H9 (cell line): ENCODE measurements around the gene SMAD7. TPM values are rescaled to one million over a fixed set of nuclear protein-coding genes. Genes with fewer than 3 reads are reported as not detected.
A peak's percentile ranks its signal among the peaks of the same experiment; 100 is the strongest.

Source experiments
- DNase-seq: peaks from one replicate; pipeline ENCODE4 v3.0.0-alpha.2; 2017
- H2AFZ ChIP-seq: one replicate; pipeline ENCODE4 v1.6.1; 2013; ENCODE audit warnings: mild to moderate bottlenecking, low read length, control low read depth, moderate library complexity
- H2AK5ac ChIP-seq: 2 replicates; pipeline ENCODE4 v1.6.1; 2013; ENCODE audit warnings: low read length, control low read depth, mixed read lengths; ENCODE audit not compliant: insufficient read length
- H2BK120ac ChIP-seq: one replicate; pipeline ENCODE4 v1.6.1; 2013; ENCODE audit warnings: low read depth, mild to moderate bottlenecking, low read length, control low read depth, inconsistent platforms; ENCODE audit not compliant: poor library complexity, severe bottlenecking
- H2BK12ac ChIP-seq: 2 replicates; pipeline ENCODE4 v1.6.1; 2013; ENCODE audit warnings: low read length, control low read depth, mixed read lengths, low read depth; ENCODE audit not compliant: insufficient read length
- H2BK15ac ChIP-seq: 2 replicates; pipeline ENCODE4 v1.6.1; 2013; ENCODE audit warnings: low read depth, low read length, control low read depth
- H2BK20ac ChIP-seq: one replicate; pipeline ENCODE4 v1.6.1; 2013; ENCODE audit warnings: low read depth, mild to moderate bottlenecking, low read length, control low read depth, inconsistent platforms; ENCODE audit not compliant: poor library complexity, severe bottlenecking
- H2BK5ac ChIP-seq: 2 replicates; pipeline ENCODE4 v1.6.1; 2013; ENCODE audit warnings: low read length, control low read depth, mixed read lengths; ENCODE audit not compliant: insufficient read length
- H3K14ac ChIP-seq: 2 replicates; pipeline ENCODE4 v1.6.1; 2013; ENCODE audit warnings: low read length, control low read depth; ENCODE audit not compliant: insufficient read depth
- H3K18ac ChIP-seq: 2 replicates; pipeline ENCODE4 v1.6.1; 2013; ENCODE audit warnings: low read depth, mild to moderate bottlenecking, mixed read lengths, low read length, control low read depth; ENCODE audit not compliant: insufficient read length
- H3K23ac ChIP-seq: 2 replicates; pipeline ENCODE4 v1.6.1; 2013; ENCODE audit warnings: low read length, control low read depth, mixed read lengths, low read depth; ENCODE audit not compliant: insufficient read length
- H3K23me2 ChIP-seq: 2 replicates; pipeline ENCODE4 v1.6.1; 2013; ENCODE audit warnings: low read depth, mild to moderate bottlenecking, mixed read lengths, low read length, control low read depth; ENCODE audit not compliant: insufficient read length, poor library complexity, severe bottlenecking
- H3K27ac ChIP-seq: 2 replicates; pipeline ENCODE4 v1.5.1; 2013; ENCODE audit warnings: low read length, control low read depth, mixed read lengths, low read depth; ENCODE audit not compliant: insufficient read length
- H3K27me3 ChIP-seq: 2 replicates; pipeline ENCODE4 v1.6.1; 2013; ENCODE audit warnings: low read length, control low read depth, inconsistent platforms; ENCODE audit not compliant: insufficient read depth
- H3K4ac ChIP-seq: 2 replicates; pipeline ENCODE4 v1.6.1; 2013; ENCODE audit warnings: low read depth, mild to moderate bottlenecking, control low read depth, inconsistent platforms, low read length, moderate library complexity
- H3K4me1 ChIP-seq: 2 replicates; pipeline ENCODE4 v1.6.1; 2013; ENCODE audit warnings: low read length, control low read depth, inconsistent platforms; ENCODE audit not compliant: insufficient read depth
- H3K4me2 ChIP-seq: 2 replicates; pipeline ENCODE4 v1.6.1; 2013; ENCODE audit warnings: low read length, control low read depth, mixed read lengths; ENCODE audit not compliant: insufficient read length, insufficient read depth
- H3K56ac ChIP-seq: 2 replicates; pipeline ENCODE4 v1.6.1; 2013; ENCODE audit warnings: low read depth, mild to moderate bottlenecking, mixed read lengths, low read length, control low read depth; ENCODE audit not compliant: insufficient read length
- H3K79me1 ChIP-seq: 2 replicates; pipeline ENCODE4 v1.6.1; 2013; ENCODE audit warnings: low read depth, mild to moderate bottlenecking, moderate library complexity, low read length, control low read depth, inconsistent platforms; ENCODE audit not compliant: insufficient read depth, poor library complexity, severe bottlenecking
- H3K79me2 ChIP-seq: 2 replicates; pipeline ENCODE4 v1.6.1; 2013; ENCODE audit warnings: low read length, control low read depth, inconsistent platforms; ENCODE audit not compliant: insufficient read depth
- H3K9ac ChIP-seq: 2 replicates; pipeline ENCODE4 v1.6.1; 2013; ENCODE audit warnings: low read length, control low read depth, mixed read lengths; ENCODE audit not compliant: insufficient read length; ENCODE audit errors: extremely low read depth
- H3K9me3 ChIP-seq: one replicate; pipeline ENCODE4 v1.6.1; 2013; ENCODE audit warnings: low read depth, low read length, inconsistent platforms; ENCODE audit not compliant: control insufficient read depth
- H3T11ph ChIP-seq: one replicate; pipeline ENCODE4 v1.6.1; 2013; ENCODE audit warnings: mild to moderate bottlenecking, low read length, control low read depth, inconsistent platforms
- H4K20me1 ChIP-seq: one replicate; pipeline ENCODE4 v1.6.1; 2013; ENCODE audit not compliant: control insufficient read depth, insufficient read length, insufficient read depth
- H4K5ac ChIP-seq: 2 replicates; pipeline ENCODE4 v1.6.1; 2013; ENCODE audit warnings: low read depth, mild to moderate bottlenecking, mixed read lengths, low read length, control low read depth; ENCODE audit not compliant: insufficient read length
- H4K8ac ChIP-seq: replicated peaks from 2 replicates; pipeline ENCODE4 v1.6.1; 2013; ENCODE audit warnings: low read length, control low read depth, mixed read lengths, low read depth; ENCODE audit not compliant: insufficient read length
- H4K91ac ChIP-seq: 2 replicates; pipeline ENCODE4 v1.6.1; 2013; ENCODE audit warnings: low read depth, mild to moderate bottlenecking, moderate library complexity, mixed read lengths, low read length, control low read depth; ENCODE audit not compliant: insufficient read length
- H3K27ac Mint-ChIP-seq, 3 experiments: 2 replicates in 2 of 3; 3 replicates in 1 of 3; pipeline ENCODE4 v1.8.0; 2020 to 2021; ENCODE audit warnings: mixed read lengths in 3 of 3, mild to moderate bottlenecking in 1 of 3, moderate library complexity in 1 of 3
- H3K27me3 Mint-ChIP-seq: 2 replicates; pipeline ENCODE4 v1.8.0; 2021; ENCODE audit warnings: low read depth, mild to moderate bottlenecking, moderate library complexity, mixed read lengths
- H3K36me3 Mint-ChIP-seq, 3 experiments: 2 replicates in 2 of 3; 3 replicates in 1 of 3; pipeline ENCODE4 v1.8.0; 2020 to 2021; ENCODE audit warnings: low read depth in 3 of 3, mixed read lengths in 3 of 3; ENCODE audit not compliant: insufficient read depth in 1 of 3
- H3K4me1 Mint-ChIP-seq, 2 experiments: 2 replicates each; pipeline ENCODE4 v1.8.0; 2020; ENCODE audit warnings: mixed read lengths in 2 of 2
- H3K4me3 Mint-ChIP-seq, 2 experiments: 2 replicates in 1 of 2; 3 replicates in 1 of 2; pipeline ENCODE4 v1.8.0; 2020 to 2021; ENCODE audit warnings: mild to moderate bottlenecking in 2 of 2, mixed read lengths in 2 of 2, moderate library complexity in 1 of 2
- H3K9me3 Mint-ChIP-seq, 2 experiments: 2 replicates in 1 of 2; 3 replicates in 1 of 2; pipeline ENCODE4 v1.8.0; 2020; ENCODE audit warnings: mild to moderate bottlenecking in 2 of 2, mixed read lengths in 2 of 2, moderate library complexity in 1 of 2
- WGBS: extraction: QIAGEN DNeasy Blood & Tissue Kit; methylation state at CpG from one replicate; pipeline ENCODE4 v1.1.7; 2013; ENCODE audit warnings: missing lambda C conversion rate, low lambda C conversion rate, mixed read lengths; ENCODE audit not compliant: insufficient read length; ENCODE audit errors: extremely low coverage; 5-methylcytosine and 5-hydroxymethylcytosine counted together
- total RNA-seq: library from RNA; stranded (reverse); gene quantifications from 2 replicates; pipeline ENCODE4 v1.2.1, GENCODE V29; 2021
- TF ChIP-seq, protein P1 (sequence below): fragments of 200-600 bp; sonication (generic); conservative IDR thresholded peaks from 3 replicates; pipeline ENCODE4 v1.8.0; 2021; ENCODE audit warnings: antibody characterized with exemption, mild to moderate bottlenecking

The SMAD7 gene
- total RNA-seq, 1 experiment from 2014 or later = 27.7 TPM

DNA sequence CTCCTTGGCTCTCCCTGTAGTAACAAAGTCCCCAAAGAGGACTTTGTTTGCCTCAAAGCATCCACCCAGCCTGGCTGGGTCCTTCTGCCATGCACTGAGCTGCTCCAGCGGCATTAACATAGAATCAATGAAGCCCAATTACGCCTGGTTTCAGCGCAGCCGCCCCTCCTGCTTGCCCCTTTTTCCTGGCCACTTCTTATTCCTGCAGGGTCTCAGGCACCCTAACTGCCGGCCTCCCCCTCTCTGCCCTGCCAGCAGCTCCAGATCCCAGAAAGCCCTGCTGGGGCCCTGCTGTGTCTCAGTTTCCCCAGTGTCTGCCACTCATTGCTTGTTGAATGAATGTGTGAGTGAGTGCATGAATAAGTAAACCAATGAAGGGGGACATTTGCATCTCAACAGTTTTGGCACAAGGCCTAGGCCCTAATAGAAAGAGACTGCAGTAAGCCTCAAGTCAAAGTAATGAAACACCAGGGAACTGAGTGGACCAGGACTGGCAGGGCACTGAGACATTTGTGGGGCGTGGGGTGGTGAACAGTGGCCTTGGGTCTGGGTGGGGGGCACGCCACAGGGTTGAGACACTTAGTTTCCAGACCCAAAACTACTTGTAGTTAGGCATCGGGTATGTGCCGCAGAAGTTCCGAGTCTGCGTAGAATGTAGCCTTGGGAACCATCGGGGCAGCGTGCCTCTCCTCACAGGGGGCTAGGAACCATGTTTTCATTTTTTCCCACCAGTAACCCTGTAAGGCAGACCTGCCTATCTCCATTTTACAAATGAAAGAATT, 60.6 kb downstream of the SMAD7 start:
- Histone ChIP-seq H4K5ac (no peak overlapping the region), H3K27ac (no peak overlapping the region), H4K91ac (no peak overlapping the region), H3K4ac (no peak overlapping the region), H3K4me1 (peaks cover 3% of the 10 kb centered on the region; the same call in 1 of the 2 replicates), H3K27me3 (no peaks in the 10 kb centered on the region), H3K56ac (no peak overlapping the region), H3K79me1 (no peaks in the 10 kb centered on the region), H2BK15ac (no peak overlapping the region), H2AK5ac (no peak overlapping the region), H4K20me1 (no peaks in the 10 kb centered on the region), H2BK5ac (no peak overlapping the region), H3K79me2 (no peaks in the 10 kb centered on the region), H3K9me3 (no peaks in the 10 kb centered on the region), H3K23ac (no peak overlapping the region), H2BK20ac (no peak overlapping the region), H3K4me2 (no peak overlapping the region), H4K8ac (no peak overlapping the region), H3K18ac (no peak overlapping the region), H3K23me2 (no peaks in the 10 kb centered on the region), H2BK120ac (no peak overlapping the region), H3K9ac (no peak overlapping the region), H2BK12ac (no peak overlapping the region), H3K14ac (no peak overlapping the region), H2AFZ (no peak overlapping the region), H3T11ph (no peak overlapping the region)
- Mint-ChIP-seq H3K27ac (peak overlapping the region; percentile 25 to 75 (median 47); a peak in 2 of 7 replicates), H3K27me3 (no peaks in the 10 kb centered on the region; the same call in 1 of the 2 replicates), H3K4me3 (no peak overlapping the region; a peak in 1 of 5 replicates), H3K9me3 (peaks cover 0 to 3% of the 10 kb centered on the region in 2 experiments; a peak in 1 of 5 replicates), H3K36me3 (no peaks in the 10 kb centered on the region), H3K4me1 (peaks cover 27 to 40% of the 10 kb centered on the region in 2 experiments)
- TF ChIP-seq, protein P1, sequence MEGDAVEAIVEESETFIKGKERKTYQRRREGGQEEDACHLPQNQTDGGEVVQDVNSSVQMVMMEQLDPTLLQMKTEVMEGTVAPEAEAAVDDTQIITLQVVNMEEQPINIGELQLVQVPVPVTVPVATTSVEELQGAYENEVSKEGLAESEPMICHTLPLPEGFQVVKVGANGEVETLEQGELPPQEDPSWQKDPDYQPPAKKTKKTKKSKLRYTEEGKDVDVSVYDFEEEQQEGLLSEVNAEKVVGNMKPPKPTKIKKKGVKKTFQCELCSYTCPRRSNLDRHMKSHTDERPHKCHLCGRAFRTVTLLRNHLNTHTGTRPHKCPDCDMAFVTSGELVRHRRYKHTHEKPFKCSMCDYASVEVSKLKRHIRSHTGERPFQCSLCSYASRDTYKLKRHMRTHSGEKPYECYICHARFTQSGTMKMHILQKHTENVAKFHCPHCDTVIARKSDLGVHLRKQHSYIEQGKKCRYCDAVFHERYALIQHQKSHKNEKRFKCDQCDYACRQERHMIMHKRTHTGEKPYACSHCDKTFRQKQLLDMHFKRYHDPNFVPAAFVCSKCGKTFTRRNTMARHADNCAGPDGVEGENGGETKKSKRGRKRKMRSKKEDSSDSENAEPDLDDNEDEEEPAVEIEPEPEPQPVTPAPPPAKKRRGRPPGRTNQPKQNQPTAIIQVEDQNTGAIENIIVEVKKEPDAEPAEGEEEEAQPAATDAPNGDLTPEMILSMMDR = no peak
- WGBS = no CpG with 5 or more reads among the region's 13 CpGs
- DNase-seq = peak; percentile 31
